Non-pigmented ciliary epithelial cell (primary cell): Measurements from ENCODE around the gene CEACAM6.
"Not testable (repeated sequence)": the region's sequence is repeated elsewhere in the genome, so short reads cannot be mapped to it uniquely, and the experiment has no call there.

ENCODE experiments used
- DNase-seq: peaks from one replicate; pipeline ENCODE4 v3.0.0-alpha.2; 2010; ENCODE audit warnings: low read depth

The CEACAM6 gene

GRCh38 chr19:41746593-41747227 is 8.6 kb upstream of the CEACAM6 start:
- DNase-seq, result peak; percentile 9

- DNase-seq, result no peak
Measured at GRCh38 chr19:41748012-41748411, 7.3 kb upstream of the CEACAM6 start.

GRCh38 chr19:41750248-41751134 is 4.8 kb upstream of the CEACAM6 start:
- not testable (repeated sequence) for DNase-seq

GRCh38 chr19:41753159-41753558 is 2.2 kb upstream of the CEACAM6 start:
- DNase-seq, result no peak

GRCh38 chr19:41753936-41754529 is 1.3 kb upstream of the CEACAM6 start:
- no peak for DNase-seq

- DNase-seq, result no peak
Measured at GRCh38 chr19:41758846-41759245, 3.5 kb downstream of the CEACAM6 start.

- no peak for DNase-seq
Measured at GRCh38 chr19:41767115-41767514, 11.8 kb downstream of the CEACAM6 start.

- not testable (repeated sequence) for DNase-seq
Measured at GRCh38 chr19:41768105-41768504, 12.8 kb downstream of the CEACAM6 start.

- DNase-seq, result no peak
Measured at GRCh38 chr19:41769608-41770007, 14.3 kb downstream of the CEACAM6 start.

- DNase-seq, result no peak
Measured at GRCh38 chr19:41771410-41771809, 16.1 kb downstream of the CEACAM6 start.

GRCh38 chr19:41774515-41774980 is 19.2 kb downstream of the CEACAM6 start:
- no peak for DNase-seq

GRCh38 chr19:41776700-41777099 is 21.4 kb downstream of the CEACAM6 start:
- DNase-seq, result no peak

- DNase-seq, result no peak
Measured at GRCh38 chr19:41783612-41784011, 28.3 kb downstream of the CEACAM6 start.

- DNase-seq, result no peak
Measured at GRCh38 chr19:41784312-41784711, 29.0 kb downstream of the CEACAM6 start.

GRCh38 chr19:41784743-41785142 is 29.4 kb downstream of the CEACAM6 start:
- DNase-seq, result no peak

GRCh38 chr19:41785653-41786052 is 30.3 kb downstream of the CEACAM6 start:
- DNase-seq, result peak; percentile 31

- DNase-seq, result no peak
Measured at GRCh38 chr19:41787055-41787454, 31.7 kb downstream of the CEACAM6 start.

GRCh38 chr19:41788518-41788917 is 33.2 kb downstream of the CEACAM6 start:
- not testable (repeated sequence) for DNase-seq

GRCh38 chr19:41789053-41789452 is 33.7 kb downstream of the CEACAM6 start:
- not testable (repeated sequence) for DNase-seq

GRCh38 chr19:41792513-41793413 is 37.4 kb downstream of the CEACAM6 start:
- no peak for DNase-seq

- DNase-seq, result no peak
Measured at GRCh38 chr19:41793414-41793727, 38.0 kb downstream of the CEACAM6 start.

- DNase-seq, result no peak
Measured at GRCh38 chr19:41795031-41795461, 39.7 kb downstream of the CEACAM6 start.
